HL-60/S4 (cell line): ENCODE results near the gene PLA2G3.

Experiments
- in situ Hi-C: fragments of 300-500 bp; cut with MboI; formaldehyde crosslinking; loops from 2 replicates; pipeline ENCODE4 v1.14.3; 2022; ENCODE audit warnings: low sequenced_read_pairs

The PLA2G3 gene

GRCh38 chr22:31148953-31149627 is 8.8 kb upstream of the PLA2G3 start:
- in situ Hi-C loops = loop anchor here (10.0 kb wide), 1 partner anchor 54 kb away; no protein-coding TSS in a partner anchor

DNA sequence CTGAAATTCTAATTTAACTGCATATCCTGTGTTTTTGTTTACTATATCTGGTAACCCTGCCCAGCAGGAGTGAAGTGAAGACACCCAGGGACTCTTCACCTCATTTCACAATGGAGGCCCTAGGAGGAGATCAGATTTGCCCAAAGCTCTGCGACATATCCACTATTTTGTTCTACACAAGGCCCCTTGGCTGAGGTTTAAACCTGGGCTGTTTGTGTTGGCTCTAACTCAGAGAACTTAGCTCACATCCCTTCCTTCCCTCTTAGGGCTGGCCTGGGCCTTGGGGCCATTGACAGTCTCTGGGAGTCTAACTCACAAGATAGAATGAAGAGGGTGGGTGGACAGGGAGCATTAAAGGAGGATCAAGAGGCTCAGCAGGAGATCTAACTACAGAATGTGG is 8.2 kb upstream of the PLA2G3 start:
- in situ Hi-C loops = loop anchor here (10.0 kb wide), 1 partner anchor 54 kb away; no protein-coding TSS in a partner anchor

DNA sequence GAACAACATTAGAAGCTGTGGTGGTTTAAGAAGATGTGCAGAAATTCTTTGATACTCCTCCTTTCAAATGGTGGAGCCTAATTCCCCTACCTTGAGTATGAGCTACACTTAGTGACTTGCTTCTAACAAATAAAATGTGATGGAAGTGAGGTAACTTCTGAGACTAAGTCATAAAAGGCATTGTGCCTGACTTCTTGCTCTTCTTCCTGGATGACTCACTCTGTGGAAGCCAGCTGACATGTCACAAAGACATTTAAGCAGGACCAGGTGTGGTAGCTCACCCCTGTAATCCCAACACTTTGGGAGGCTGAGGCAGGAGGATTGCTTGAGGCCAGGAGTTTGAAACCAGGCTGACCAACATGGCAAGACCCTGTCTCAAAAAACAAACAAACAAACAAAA is 3.9 kb upstream of the PLA2G3 start:
- in situ Hi-C loops = loop anchor here (10.0 kb wide), 1 partner anchor 49 kb away; no protein-coding TSS in a partner anchor

DNA sequence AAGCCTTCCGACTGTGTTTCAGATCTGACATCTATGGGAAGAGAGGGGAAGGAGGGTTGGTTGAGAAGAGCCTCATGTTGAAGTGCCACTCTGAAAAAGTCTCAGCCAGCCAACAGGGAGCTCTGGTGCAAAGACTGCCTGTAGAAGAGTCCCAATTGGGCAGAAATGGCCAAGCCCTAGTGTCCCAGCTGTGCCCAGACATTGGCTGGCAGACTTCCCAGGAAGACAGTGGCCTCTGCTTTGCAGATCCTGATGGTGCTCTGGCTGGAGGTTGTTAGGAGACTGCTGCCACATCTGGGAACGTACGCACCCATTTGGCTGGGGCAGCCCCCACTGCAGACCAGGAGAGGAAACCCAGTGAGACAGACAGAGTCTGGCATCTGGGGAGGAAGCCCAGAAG is 3.2 kb upstream of the PLA2G3 start:
- in situ Hi-C loops = loop anchor here (10.0 kb wide), 1 partner anchor 49 kb away; no protein-coding TSS in a partner anchor

DNA sequence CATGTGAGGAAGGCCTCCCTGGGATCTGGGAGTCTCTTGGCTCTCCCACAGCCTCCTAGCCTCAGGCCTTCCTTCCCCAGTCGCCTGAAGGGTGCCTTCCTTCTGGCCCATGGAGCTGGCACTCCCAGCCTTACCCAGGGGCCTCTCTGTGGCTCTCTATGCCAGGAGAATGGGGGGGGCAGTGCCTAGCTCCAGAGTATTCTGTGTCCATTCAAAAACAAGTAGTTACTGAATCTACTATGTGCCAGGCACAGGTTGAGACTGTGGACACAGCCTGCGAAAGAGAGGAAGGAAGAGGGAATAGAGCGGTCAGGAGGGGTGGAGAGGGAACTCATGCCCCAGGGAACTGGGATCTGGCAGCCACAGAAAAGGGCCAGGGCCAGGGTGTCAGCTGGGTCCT is 2.7 kb upstream of the PLA2G3 start:
- in situ Hi-C loops = loop anchor here (10.0 kb wide), 1 partner anchor 48 kb away; no protein-coding TSS in a partner anchor

DNA sequence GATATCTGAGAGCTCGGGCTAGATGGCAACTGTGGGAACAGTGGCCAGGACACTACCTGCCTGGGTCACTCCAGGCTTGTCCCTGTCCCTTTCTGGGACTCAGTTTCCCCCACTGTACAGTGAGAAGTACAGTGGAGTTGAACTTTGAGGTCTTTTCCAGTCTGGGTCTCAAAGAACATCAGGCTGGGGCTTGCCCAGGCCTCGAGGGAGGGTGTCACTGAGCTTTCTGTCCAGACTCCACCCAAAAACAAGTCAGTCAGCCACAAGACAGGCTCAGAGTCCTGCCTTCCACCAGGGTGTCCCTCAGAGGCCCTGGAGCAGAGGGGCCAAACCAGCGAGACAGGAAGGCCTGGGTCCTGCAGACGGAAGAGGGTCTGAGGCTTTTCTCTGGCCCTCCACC is 2.0 kb upstream of the PLA2G3 start:
- in situ Hi-C loops = loop anchor here (10.0 kb wide), 1 partner anchor 47 kb away; no protein-coding TSS in a partner anchor

- in situ Hi-C loops = loop anchor here (10.0 kb wide), 1 partner anchor 47 kb away; no protein-coding TSS in a partner anchor
These were observed 1.2 kb upstream of the PLA2G3 start for GRCh38 chr22:31141551-31141950.

DNA sequence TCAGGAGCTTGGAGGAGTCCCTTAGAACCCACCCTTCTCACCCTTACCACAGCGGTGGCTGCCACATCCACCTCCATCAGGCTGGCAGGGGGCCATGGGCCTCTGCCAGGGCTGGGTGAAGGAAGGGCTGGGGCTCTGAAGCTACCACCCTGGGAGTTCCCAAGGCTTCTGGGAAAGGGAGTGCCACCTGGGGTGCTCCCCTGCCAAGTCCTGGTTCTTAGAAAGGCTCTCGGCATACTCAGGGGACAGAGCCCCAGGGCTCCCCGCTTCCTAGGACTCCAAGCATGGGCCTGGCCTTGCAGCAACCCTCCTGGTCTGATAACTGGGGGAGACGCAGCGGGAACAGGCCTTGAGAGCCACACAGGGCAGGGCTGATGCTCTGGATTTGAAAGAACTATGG is 438 bp upstream of the PLA2G3 start:
- in situ Hi-C loops = loop anchor here (10.0 kb wide), 1 partner anchor 46 kb away; no protein-coding TSS in a partner anchor

DNA sequence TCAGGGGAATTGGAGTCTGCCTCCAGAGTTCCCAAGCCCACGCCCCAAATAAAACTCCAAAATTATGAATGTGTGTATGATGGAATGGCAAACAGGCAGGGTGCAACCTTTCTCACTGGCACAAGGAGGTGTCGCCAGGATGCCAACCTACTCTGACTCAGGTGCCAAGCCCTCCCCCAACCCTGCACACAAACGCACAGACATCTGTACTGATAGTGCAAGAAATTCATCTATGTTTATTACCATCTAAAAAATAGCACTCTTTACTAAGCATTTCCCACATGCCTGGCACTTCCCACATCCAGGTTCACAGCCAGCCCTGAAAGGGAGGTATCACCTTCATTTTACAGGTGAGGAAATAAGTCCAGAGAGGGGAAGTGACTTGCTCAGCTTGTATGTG is 1.2 kb downstream of the PLA2G3 start:
- in situ Hi-C loops = no loop called here

DNA sequence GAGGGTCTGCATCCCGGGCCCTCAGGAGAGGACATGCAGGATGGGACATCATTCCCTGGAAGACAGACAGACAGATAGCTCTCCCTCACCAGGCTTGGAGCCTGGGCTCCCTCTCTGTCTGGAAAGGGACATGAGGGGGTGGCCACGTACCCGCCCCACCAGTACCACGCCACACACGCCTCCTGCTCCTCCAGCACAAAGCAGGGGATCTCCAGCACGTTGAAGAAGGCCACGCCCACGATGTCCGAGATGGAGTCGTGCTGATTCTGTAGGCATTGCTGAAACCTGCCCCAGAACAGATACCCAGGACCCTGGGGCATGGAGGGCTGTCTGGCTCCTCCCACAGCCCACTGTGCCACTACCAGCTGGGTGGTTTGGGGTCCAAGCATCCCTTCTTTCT is 2.2 kb downstream of the PLA2G3 start:
- in situ Hi-C loops = no loop called here

DNA sequence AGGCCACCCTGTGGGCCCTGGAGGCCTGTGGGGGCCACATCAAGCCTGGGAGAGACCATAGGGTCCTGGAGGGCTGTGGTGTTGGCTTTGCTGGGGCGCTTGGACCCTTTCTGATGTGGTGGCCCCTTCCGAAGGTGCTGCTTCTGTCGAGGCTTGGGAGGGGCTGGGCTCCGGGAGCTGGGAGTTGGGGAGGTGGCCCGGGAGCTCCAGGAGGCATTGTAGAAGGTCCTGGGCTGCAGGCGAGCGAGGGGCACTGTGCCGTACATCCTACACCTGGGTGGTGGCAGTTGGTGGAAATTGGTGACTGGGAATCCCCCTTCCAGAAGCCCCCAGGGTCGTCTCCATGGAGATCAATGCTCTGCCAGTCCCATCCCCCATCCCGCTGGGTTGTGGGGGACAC is 2.6 kb downstream of the PLA2G3 start:
- in situ Hi-C loops = no loop called here

- in situ Hi-C loops = no loop called here
These were observed 3.6 kb downstream of the PLA2G3 start for GRCh38 chr22:31136711-31137110.

GRCh38 chr22:31136155-31136554 is 4.2 kb downstream of the PLA2G3 start:
- in situ Hi-C loops = no loop called here

GRCh38 chr22:31135706-31136105 is 4.6 kb downstream of the PLA2G3 start:
- in situ Hi-C loops = no loop called here

DNA sequence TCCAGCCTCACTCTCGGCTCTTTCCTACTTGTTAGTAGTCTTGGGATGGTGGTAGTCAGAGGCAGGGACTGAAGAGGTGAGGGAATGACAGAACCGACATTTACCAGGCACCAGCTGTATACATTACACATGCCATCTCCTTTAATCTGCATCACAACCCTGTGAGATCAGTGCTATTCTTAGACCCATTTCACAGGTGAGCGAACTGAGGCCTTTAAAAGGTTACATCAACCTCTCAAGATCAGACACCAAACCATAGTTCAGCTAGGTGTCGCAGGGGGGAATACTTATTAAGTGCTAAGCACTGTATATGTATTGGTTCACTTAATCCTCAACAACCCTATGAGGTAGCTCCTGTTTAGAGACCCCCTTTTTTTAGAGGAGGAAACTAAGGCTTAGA is 5.6 kb downstream of the PLA2G3 start:
- in situ Hi-C loops = no loop called here

DNA sequence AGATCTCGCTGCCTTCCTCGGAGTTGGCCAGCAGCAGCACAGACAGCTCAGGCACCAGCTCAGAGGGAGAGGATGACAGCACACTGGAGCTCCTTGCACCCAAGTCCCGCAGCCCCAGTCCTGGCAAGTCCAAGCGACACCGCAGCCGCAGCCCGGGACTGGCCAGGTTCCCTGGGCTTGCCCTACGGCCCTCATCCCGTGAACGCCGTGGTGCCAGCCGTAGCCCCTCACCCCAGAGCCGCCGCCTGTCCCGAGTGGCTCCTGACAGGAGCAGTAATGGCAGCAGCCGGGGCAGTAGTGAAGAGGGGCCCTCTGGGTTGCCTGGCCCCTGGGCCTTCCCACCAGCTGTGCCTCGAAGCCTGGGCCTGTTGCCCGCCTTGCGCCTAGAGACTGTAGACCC is 6.4 kb downstream of the PLA2G3 start:
- in situ Hi-C loops = no loop called here

GRCh38 chr22:31130873-31131272 is 9.4 kb downstream of the PLA2G3 start:
- in situ Hi-C loops = no loop called here

- in situ Hi-C loops = no loop called here
These were observed 12.2 kb downstream of the PLA2G3 start for GRCh38 chr22:31128156-31128555.

DNA sequence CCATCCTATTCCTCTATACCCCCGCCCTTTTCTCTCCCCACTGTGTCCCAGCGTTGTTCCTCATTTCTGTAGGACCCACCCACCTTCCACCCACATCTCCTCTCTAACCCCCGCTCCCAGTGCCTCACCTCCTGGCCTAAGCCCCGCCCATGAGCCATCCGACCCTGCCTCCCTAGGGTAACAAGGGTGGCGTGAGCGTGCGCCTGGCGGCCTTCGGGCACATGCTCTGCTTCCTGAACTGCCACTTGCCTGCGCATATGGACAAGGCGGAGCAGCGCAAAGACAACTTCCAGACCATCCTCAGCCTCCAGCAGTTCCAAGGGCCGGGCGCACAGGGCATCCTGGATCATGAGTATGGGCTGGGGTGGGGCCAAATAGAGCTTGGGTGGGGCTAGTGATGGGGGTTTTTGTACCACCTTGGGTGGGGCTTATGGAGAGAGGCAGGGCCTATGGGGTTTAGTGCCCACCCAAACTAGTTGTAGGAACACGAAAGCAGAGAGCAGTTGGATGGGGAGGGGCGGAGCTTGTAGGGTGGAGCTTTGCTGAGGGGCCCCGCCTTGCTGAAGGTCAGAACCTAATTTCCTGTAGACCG is 13.0 kb downstream of the PLA2G3 start:
- in situ Hi-C loops = no loop called here

DNA sequence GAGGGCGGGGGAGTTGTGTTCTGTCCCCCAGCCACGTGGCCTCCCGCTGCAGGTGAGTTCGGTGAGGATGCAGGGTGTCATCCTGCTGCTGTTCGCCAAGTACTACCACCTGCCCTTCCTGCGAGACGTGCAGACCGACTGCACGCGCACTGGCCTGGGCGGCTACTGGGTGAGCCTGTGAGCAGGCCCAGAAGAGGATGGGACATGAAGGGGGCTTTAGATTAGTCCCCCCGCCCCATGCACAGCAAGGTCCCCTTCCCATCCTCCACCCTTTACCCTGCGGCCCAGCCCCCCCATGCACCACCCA is 13.5 kb downstream of the PLA2G3 start:
- in situ Hi-C loops = no loop called here

- in situ Hi-C loops = no loop called here
These were observed 14.0 kb downstream of the PLA2G3 start for GRCh38 chr22:31126128-31126868.
